ENCODE data around the gene ICOS.

Gene ICOS

GRCh38 chr2:203889944-203890343, 46.6 kb upstream of the ICOS start:
- no peak overlapping the region for H2AFZ ChIP-seq (ENCODE audit: low read length)
- H3K4me3 ChIP-seq (ENCODE audit: low read depth, low read length, poor library complexity, severe bottlenecking), result no peak overlapping the region
- H3K79me2 ChIP-seq (ENCODE audit: insufficient read depth, low read length), result no peaks in the 10 kb centered on the region
- H3K9me3 ChIP-seq (ENCODE audit: low read length), result no peaks in the 10 kb centered on the region
- no peak overlapping the region for H3K27ac ChIP-seq (ENCODE audit: low read depth, low read length, poor library complexity, severe bottlenecking)
- no peak overlapping the region for H3K9ac ChIP-seq (ENCODE audit: low read length)
- no peak overlapping the region for H3K4me2 ChIP-seq (ENCODE audit: low read length)
- H3K27me3 ChIP-seq (ENCODE audit: insufficient read depth, low read length), result no peaks in the 10 kb centered on the region
- no peaks in the 10 kb centered on the region for H4K20me1 ChIP-seq (ENCODE audit: insufficient read depth, low read length)
- TF ChIP-seq EZH2 (IDR thresholded peaks at IDR 0.05; ENCODE audit: borderline replicate concordance, low read length) (no peak), CTCF (IDR thresholded peaks at IDR 0.05; ENCODE audit: low read length) (no peak)
- H3F3A ChIP-seq (ENCODE audit: insufficient read depth, low read length), result no peaks in the 10 kb centered on the region
- H3K36me3 ChIP-seq (ENCODE audit: insufficient read depth, low read length), result no peaks in the 10 kb centered on the region
- no peaks in the 10 kb centered on the region for H3K4me1 ChIP-seq (ENCODE audit: insufficient read depth, low read length, severe bottlenecking)
- H3K9me2 ChIP-seq (ENCODE audit: low read depth, low read length), result no peaks in the 10 kb centered on the region

GRCh38 chr2:203890733-203891132, 45.8 kb upstream of the ICOS start:
- no peak for TF ChIP-seq EZH2 (IDR thresholded peaks at IDR 0.05; ENCODE audit: borderline replicate concordance, low read length)
- TF ChIP-seq CTCF (IDR thresholded peaks at IDR 0.05; ENCODE audit: low read length), result no peak
- Histone ChIP-seq H3K79me2 (ENCODE audit: insufficient read depth, low read length) (no peaks in the 10 kb centered on the region), H3K4me3 (ENCODE audit: low read depth, low read length, poor library complexity, severe bottlenecking) (no peak overlapping the region), H3K4me1 (ENCODE audit: insufficient read depth, low read length, severe bottlenecking) (no peaks in the 10 kb centered on the region), H3K9ac (ENCODE audit: low read length) (no peak overlapping the region), H3K27me3 (ENCODE audit: insufficient read depth, low read length) (no peaks in the 10 kb centered on the region), H3K4me2 (ENCODE audit: low read length) (no peak overlapping the region), H2AFZ (ENCODE audit: low read length) (no peak overlapping the region), H3K36me3 (ENCODE audit: insufficient read depth, low read length) (no peaks in the 10 kb centered on the region), H3F3A (ENCODE audit: insufficient read depth, low read length) (no peaks in the 10 kb centered on the region), H3K9me3 (ENCODE audit: low read length) (no peaks in the 10 kb centered on the region), H3K27ac (ENCODE audit: low read depth, low read length, poor library complexity, severe bottlenecking) (no peak overlapping the region), H3K9me2 (ENCODE audit: low read depth, low read length) (no peaks in the 10 kb centered on the region), H4K20me1 (ENCODE audit: insufficient read depth, low read length) (no peaks in the 10 kb centered on the region)

GRCh38 chr2:203891474-203891873, 45.1 kb upstream of the ICOS start:
- no peak overlapping the region for H3K4me3 ChIP-seq (ENCODE audit: low read depth, low read length, poor library complexity, severe bottlenecking)
- H3K4me2 ChIP-seq (ENCODE audit: low read length), result no peak overlapping the region
- H3K9me3 ChIP-seq (ENCODE audit: low read length), result no peaks in the 10 kb centered on the region
- H3K9me2 ChIP-seq (ENCODE audit: low read depth, low read length), result no peaks in the 10 kb centered on the region
- no peak overlapping the region for H3K9ac ChIP-seq (ENCODE audit: low read length)
- H4K20me1 ChIP-seq (ENCODE audit: insufficient read depth, low read length), result no peaks in the 10 kb centered on the region
- TF ChIP-seq EZH2 (IDR thresholded peaks at IDR 0.05; ENCODE audit: borderline replicate concordance, low read length), result no peak
- no peak for TF ChIP-seq CTCF (IDR thresholded peaks at IDR 0.05; ENCODE audit: low read length)
- no peaks in the 10 kb centered on the region for H3K79me2 ChIP-seq (ENCODE audit: insufficient read depth, low read length)
- H3K27ac ChIP-seq (ENCODE audit: low read depth, low read length, poor library complexity, severe bottlenecking), result no peak overlapping the region
- no peaks in the 10 kb centered on the region for H3K4me1 ChIP-seq (ENCODE audit: insufficient read depth, low read length, severe bottlenecking)
- H2AFZ ChIP-seq (ENCODE audit: low read length), result no peak overlapping the region
- H3K36me3 ChIP-seq (ENCODE audit: insufficient read depth, low read length), result no peaks in the 10 kb centered on the region
- no peaks in the 10 kb centered on the region for H3K27me3 ChIP-seq (ENCODE audit: insufficient read depth, low read length)
- H3F3A ChIP-seq (ENCODE audit: insufficient read depth, low read length), result no peaks in the 10 kb centered on the region

Data from OCI-LY1 (cell line).